GM12878 (cell line): ENCODE results near the gene ZNF322. TPM values are rescaled to one million over a fixed set of nuclear protein-coding genes. Genes with fewer than 3 reads are reported as not detected.

Experiments
- ASH2L ChIP-seq: fragments of 300-600, 200-600 bp; sonication (generic); IDR thresholded peaks from 2 replicates; pipeline ENCODE4 v1.6.1; 2017; ENCODE audit warnings: low read depth, mild to moderate bottlenecking, borderline replicate concordance
- BCL11A ChIP-seq: IDR thresholded peaks from 2 replicates; pipeline ENCODE4 v1.6.1; 2011; ENCODE audit warnings: low read depth, low read length
- ELK1 ChIP-seq: IDR thresholded peaks from 2 replicates; pipeline ENCODE4 v1.6.1; 2012; ENCODE audit warnings: low read depth, low read length, improper control_type of control experiment
- ESRRA ChIP-seq: IDR thresholded peaks from 2 replicates; pipeline ENCODE4 v1.6.1; 2012; ENCODE audit warnings: mild to moderate bottlenecking, low read length, improper control_type of control experiment
- IKZF2 ChIP-seq, 2 experiments: fragments of 450-650 bp; IDR thresholded peaks; 2 replicates each; pipeline ENCODE4 v1.6.1; 2017; ENCODE audit warnings: mild to moderate bottlenecking in 2 of 2, moderate library complexity in 2 of 2
- LARP7 ChIP-seq: fragments of 450-650 bp; IDR thresholded peaks from 2 replicates; pipeline ENCODE4 v1.6.1; 2017; ENCODE audit warnings: mild to moderate bottlenecking
- MAX ChIP-seq: IDR thresholded peaks from 2 replicates; pipeline ENCODE4 v1.6.1; 2012; ENCODE audit warnings: low read depth, low read length, improper control_type of control experiment
- MLLT1 ChIP-seq: fragments of 450-650 bp; IDR thresholded peaks from 2 replicates; pipeline ENCODE4 v1.6.1; 2016; ENCODE audit warnings: mild to moderate bottlenecking
- MXI1 ChIP-seq: fragments of 150-350 bp; IDR thresholded peaks from 2 replicates; pipeline ENCODE4 v1.6.1; 2011; ENCODE audit warnings: low read depth, mild to moderate bottlenecking, inconsistent platforms, low read length, improper control_type of control experiment
- MYC ChIP-seq: IDR thresholded peaks from 2 replicates; pipeline ENCODE4 v1.6.1; 2011; ENCODE audit warnings: mild to moderate bottlenecking, low read length, moderate library complexity, inconsistent platforms; ENCODE audit not compliant: insufficient read depth, insufficient replicate concordance, insufficient read length, severe bottlenecking
- RELA ChIP-seq: fragments of 450-650 bp; IDR thresholded peaks from 2 replicates; pipeline ENCODE4 v1.8.0; 2014; ENCODE audit warnings: borderline replicate concordance; ENCODE audit not compliant: partially characterized antibody
- SREBF1 ChIP-seq: IDR thresholded peaks from 2 replicates; pipeline ENCODE4 v1.6.1; 2012; ENCODE audit warnings: mild to moderate bottlenecking, low read length
- SRF ChIP-seq, 2 experiments: IDR thresholded peaks; 2 replicates each; pipeline ENCODE4 v1.6.1; 2011; ENCODE audit warnings: low read depth in 2 of 2, low read length in 2 of 2, mild to moderate bottlenecking in 1 of 2, moderate library complexity in 1 of 2
- TARDBP ChIP-seq: IDR thresholded peaks from 2 replicates; pipeline ENCODE4 v1.6.1; 2016; ENCODE audit warnings: borderline replicate concordance
- USF2 ChIP-seq: IDR thresholded peaks from 2 replicates; pipeline ENCODE4 v1.6.1; 2011; ENCODE audit warnings: low read depth, low read length, improper control_type of control experiment, borderline replicate concordance
- ZBTB40 ChIP-seq: fragments of 450-650 bp; IDR thresholded peaks from 2 replicates; pipeline ENCODE4 v1.6.1; 2016; ENCODE audit warnings: mild to moderate bottlenecking, moderate library complexity, borderline replicate concordance
- ZNF592 ChIP-seq: fragments of 450-650 bp; IDR thresholded peaks from 2 replicates; pipeline ENCODE4 v1.6.1; 2017; ENCODE audit warnings: mild to moderate bottlenecking, moderate library complexity
- polyA plus RNA-seq, 11 experiments: library from polyadenylated mRNA; depleted of rRNA in 4 of 11; unstranded in 6 of 11; stranded (reverse) in 5 of 11; fragments of >200 nt; fragmentation: Nextera tagmentation in 4 of 11; fragmentation: Illumina TruSeq in 1 of 11; extraction: Ambion mirVana in 4 of 11; extraction: Trizol in 1 of 11; gene quantifications; 1 replicate in 1 of 11; 2 replicates in 10 of 11; pipeline versions ENCODE4 v1.2.1 to v1.2.3, GENCODE V29; 2011 to 2016; ENCODE audit warnings: inconsistent platforms in 2 of 11, missing spikeins in 2 of 11, low read depth in 1 of 11
- total RNA-seq, 4 experiments: library from RNA; depleted of rRNA in 3 of 4; stranded (reverse); fragments of >200 nt in 3 of 4; fragmentation: Illumina TruSeq in 1 of 4; extraction: Trizol in 1 of 4; gene quantifications; 2 replicates each; pipeline versions ENCODE4 v1.2.1 to v1.2.3, GENCODE V29; 2013 to 2021

Gene ZNF322
- total and polyA plus RNA-seq, 10 of the 15 experiments (the other 5 are each of a cell fraction or from before 2014, with no cell fraction given): 2.7 to 19.1 (median 11.9) TPM

- no peak for TF ChIP-seq ZNF592
- TF ChIP-seq BCL11A: no peak
- peak; percentile 34 for TF ChIP-seq RELA
- TF ChIP-seq MAX: no peak
- TF ChIP-seq ELK1: no peak
- no peak for TF ChIP-seq ESRRA
- TF ChIP-seq IKZF2 (IDR thresholded peaks at IDR 0.05): peak; percentile 11 to 28; a peak in 1 of 4 replicates
- TF ChIP-seq SRF (IDR thresholded peaks at IDR 0.05; ENCODE audit: low read depth in 2 of 2, low read length in 2 of 2): no peak
- TF ChIP-seq ASH2L: no peak
- TF ChIP-seq USF2: no peak
- no peak for TF ChIP-seq SREBF1
- TF ChIP-seq MLLT1: no peak
- TF ChIP-seq TARDBP: no peak
- TF ChIP-seq MXI1: no peak
- TF ChIP-seq LARP7: no peak; the same call in 1 of the 2 replicates
- TF ChIP-seq MYC: no peak
- no peak for TF ChIP-seq ZBTB40
These were observed 435 bp upstream of the ZNF322 start (continued) for GRCh38 chr6:26660000-26660361.
